ENCODE results near the gene SORCS2.

The SORCS2 gene

DNA sequence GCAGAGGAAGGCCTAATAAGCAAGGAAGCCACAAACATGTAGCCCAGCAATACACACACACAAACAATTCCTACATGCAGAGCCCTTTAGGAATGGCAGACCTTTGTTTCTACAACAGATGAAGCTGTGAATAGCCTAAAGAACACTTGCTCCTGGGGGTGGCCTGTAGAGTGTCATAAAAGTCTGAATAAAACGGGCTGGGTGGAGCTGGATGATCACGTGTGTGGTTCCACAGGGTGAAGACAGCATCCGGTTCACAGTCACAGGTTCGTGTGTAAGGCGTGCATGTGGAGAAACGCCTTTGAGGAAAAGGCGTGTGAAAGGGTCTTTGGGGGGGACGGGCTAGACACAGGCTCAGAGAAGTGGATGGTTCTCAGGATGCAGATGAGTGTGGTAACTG lies 591.2 kb downstream of the SORCS2 start:
- TF ChIP-seq, protein P1, sequence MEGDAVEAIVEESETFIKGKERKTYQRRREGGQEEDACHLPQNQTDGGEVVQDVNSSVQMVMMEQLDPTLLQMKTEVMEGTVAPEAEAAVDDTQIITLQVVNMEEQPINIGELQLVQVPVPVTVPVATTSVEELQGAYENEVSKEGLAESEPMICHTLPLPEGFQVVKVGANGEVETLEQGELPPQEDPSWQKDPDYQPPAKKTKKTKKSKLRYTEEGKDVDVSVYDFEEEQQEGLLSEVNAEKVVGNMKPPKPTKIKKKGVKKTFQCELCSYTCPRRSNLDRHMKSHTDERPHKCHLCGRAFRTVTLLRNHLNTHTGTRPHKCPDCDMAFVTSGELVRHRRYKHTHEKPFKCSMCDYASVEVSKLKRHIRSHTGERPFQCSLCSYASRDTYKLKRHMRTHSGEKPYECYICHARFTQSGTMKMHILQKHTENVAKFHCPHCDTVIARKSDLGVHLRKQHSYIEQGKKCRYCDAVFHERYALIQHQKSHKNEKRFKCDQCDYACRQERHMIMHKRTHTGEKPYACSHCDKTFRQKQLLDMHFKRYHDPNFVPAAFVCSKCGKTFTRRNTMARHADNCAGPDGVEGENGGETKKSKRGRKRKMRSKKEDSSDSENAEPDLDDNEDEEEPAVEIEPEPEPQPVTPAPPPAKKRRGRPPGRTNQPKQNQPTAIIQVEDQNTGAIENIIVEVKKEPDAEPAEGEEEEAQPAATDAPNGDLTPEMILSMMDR (IDR thresholded peaks at IDR 0.05; ENCODE audit: low read depth, low read length) = no peak

GRCh38 chr4:7784131-7784870 lies 592.0 kb downstream of the SORCS2 start:
- DNase-seq (ENCODE audit: extremely low read depth, low read depth) = no peak
- TF ChIP-seq, protein P1 (IDR thresholded peaks at IDR 0.05; ENCODE audit: low read depth, low read length) = no peak

More for the DNA sequence above, 591.2 kb downstream of the SORCS2 start:
- DNase-seq (ENCODE audit: extremely low read depth, low read depth) = no peak

DNA sequence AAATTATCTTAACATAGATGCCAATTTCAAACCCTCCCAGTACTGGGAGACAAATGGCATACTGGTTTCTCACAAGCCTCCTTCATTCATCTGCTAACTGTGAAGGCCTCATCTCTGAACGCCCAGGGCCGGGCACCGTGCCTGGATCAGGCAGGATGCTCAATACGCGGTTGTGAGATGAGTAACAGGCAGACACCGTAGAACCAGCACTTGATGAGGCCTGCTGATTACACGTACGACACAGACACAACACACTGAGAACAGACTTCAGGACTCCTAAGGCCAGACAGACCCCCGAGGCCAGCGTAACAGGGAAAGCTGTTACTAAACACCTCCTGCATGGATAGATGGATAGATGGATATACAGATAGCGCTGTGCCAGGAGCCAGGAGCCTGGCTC lies 592.7 kb downstream of the SORCS2 start:
- no peak for DNase-seq (ENCODE audit: extremely low read depth, low read depth)
- TF ChIP-seq, protein P1 (IDR thresholded peaks at IDR 0.05; ENCODE audit: low read depth, low read length) = no peak

- no peak for DNase-seq (ENCODE audit: extremely low read depth, low read depth)
- TF ChIP-seq, protein P1 (IDR thresholded peaks at IDR 0.05; ENCODE audit: low read depth, low read length) = no peak
Measured at GRCh38 chr4:7786040-7786439, 593.7 kb downstream of the SORCS2 start.

GRCh38 chr4:7786517-7786916 lies 594.2 kb downstream of the SORCS2 start:
- TF ChIP-seq, protein P1 (IDR thresholded peaks at IDR 0.05; ENCODE audit: low read depth, low read length) = no peak

GRCh38 chr4:7787067-7787466 lies 594.7 kb downstream of the SORCS2 start:
- TF ChIP-seq, protein P1 (IDR thresholded peaks at IDR 0.05; ENCODE audit: low read depth, low read length) = no peak
- no peak for DNase-seq (ENCODE audit: extremely low read depth, low read depth)

More at GRCh38 chr4:7786517-7786916, 594.2 kb downstream of the SORCS2 start:
- DNase-seq (ENCODE audit: extremely low read depth, low read depth) = no peak

DNA sequence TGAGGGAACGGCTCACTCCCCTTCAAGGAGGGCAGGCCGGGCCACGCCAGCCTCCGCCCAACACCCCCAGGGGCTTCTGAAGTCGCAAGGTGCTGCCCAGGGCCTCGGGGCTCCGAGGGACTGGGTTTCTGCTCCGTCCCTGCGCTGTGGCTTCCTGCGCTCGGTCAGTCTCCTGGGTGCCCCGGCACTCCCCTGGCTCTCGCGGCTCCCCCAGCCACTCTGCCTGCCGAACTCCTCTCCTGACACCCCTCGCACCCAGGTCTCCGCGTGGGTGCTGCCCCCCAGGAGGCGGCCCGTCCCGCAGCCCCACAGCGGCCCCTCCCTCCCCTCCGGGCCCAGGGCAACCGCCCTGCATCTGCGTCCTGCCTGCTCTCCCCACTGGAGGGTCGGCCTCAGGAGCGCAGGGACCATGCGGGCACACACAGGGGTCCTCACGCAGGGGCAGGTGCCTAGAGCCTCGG lies 595.4 kb downstream of the SORCS2 start:
- TF ChIP-seq, protein P1 (IDR thresholded peaks at IDR 0.05; ENCODE audit: low read depth, low read length) = no peak

More for the DNA sequence above, 595.4 kb downstream of the SORCS2 start:
- no peak for DNase-seq (ENCODE audit: extremely low read depth, low read depth)

All from AG09319 (cell line).